Activated CD8-positive, alpha-beta memory T cell treated with anti-CD3 and anti-CD28 coated beads for 36 hours (primary cell): ENCODE results near the gene TNNT1. TPM values are rescaled to one million over a fixed set of nuclear protein-coding genes. Genes with fewer than 3 reads are reported as not detected.
"Not testable (repeated sequence)": the region's sequence is repeated elsewhere in the genome, so short reads cannot be mapped to it uniquely, and the experiment has no call there.

Source experiments
- CTCF ChIA-PET: fragments of 350-600 bp; sonication (Branson Sonifier 250); formaldehyde crosslinking; loops from one replicate; lab custom pipeline; 2021; ENCODE audit warnings: antibody characterized with exemption; lab: Charles Lee
- POLR2A ChIA-PET: fragments of 350-600 bp; sonication (Branson Sonifier 250); formaldehyde crosslinking; loops from one replicate; lab custom pipeline; 2021; ENCODE audit warnings: antibody characterized with exemption; lab: Charles Lee
- total RNA-seq, 2 experiments: library from RNA; stranded (reverse); gene quantifications; one replicate each; pipeline ENCODE4 v1.2.3, GENCODE V29; 2021

The TNNT1 gene
- total RNA-seq, 2 experiments from 2014 or later: not detected

GRCh38 chr19:55116859-55117662 lies 31.9 kb downstream of the TNNT1 start, which contains the start of gene PPP1R12C:
Gene PPP1R12C (minus strand): TSS chr19:55117637. CDS start chr19:55117543, 94 bp downstream.
- POLR2A ChIA-PET: interaction anchor here (0.6 to 1.1 kb wide), 4 partner anchors 24 to 538 kb away, joined by 3 to 7 read pairs (median 4); partner anchors contain the start of genes RDH13 and U2AF2
- CTCF ChIA-PET: interaction anchor here (0.7 to 1.5 kb wide), 5 partner anchors 29 to 387 kb away, joined by 3 to 4 read pairs (median 3); partner anchors contain the start of gene ZNF628

GRCh38 chr19:55116232-55116858 lies 32.7 kb downstream of the TNNT1 start:
- CTCF ChIA-PET: interaction anchor here (0.7 to 1.5 kb wide), 2 partner anchors 104 to 360 kb away, joined by 3 to 4 read pairs; partner anchors contain the start of gene ZNF628

GRCh38 chr19:55115446-55116065 lies 33.5 kb downstream of the TNNT1 start:
- CTCF ChIA-PET: interaction anchor here (1.5 kb wide), 1 partner anchor 361 kb away, joined by 3 read pairs; the partner anchor contains the start of gene ZNF628
- POLR2A ChIA-PET: no interaction called here

More at GRCh38 chr19:55116232-55116858, 32.7 kb downstream of the TNNT1 start:
- POLR2A ChIA-PET: interaction anchor here (1.1 kb wide), 1 partner anchor 34 kb away, joined by 3 read pairs; no protein-coding TSS in a partner anchor

GRCh38 chr19:55114566-55115145 lies 34.4 kb downstream of the TNNT1 start:
- CTCF ChIA-PET: no interaction called here

GRCh38 chr19:55113570-55114039 lies 35.4 kb downstream of the TNNT1 start:
- CTCF ChIA-PET: no interaction called here
- POLR2A ChIA-PET: no interaction called here

More at GRCh38 chr19:55114566-55115145, 34.4 kb downstream of the TNNT1 start:
- POLR2A ChIA-PET: no interaction called here

GRCh38 chr19:55112777-55113569 lies 36.0 kb downstream of the TNNT1 start:
- ChIA-PET POLR2A (no interaction called here), CTCF (no interaction called here)

- CTCF ChIA-PET: no interaction called here
Observed at GRCh38 chr19:55112246-55112776, 36.7 kb downstream of the TNNT1 start.

GRCh38 chr19:55111238-55111831 lies 37.7 kb downstream of the TNNT1 start:
- ChIA-PET POLR2A (interaction anchor here (0.6 kb wide), 1 partner anchor 542 kb away, joined by 9 read pairs; no protein-coding TSS in a partner anchor), CTCF (no interaction called here)

More at GRCh38 chr19:55112246-55112776, 36.7 kb downstream of the TNNT1 start:
- POLR2A ChIA-PET: no interaction called here

- ChIA-PET POLR2A (no interaction called here), CTCF (no interaction called here)
Observed at GRCh38 chr19:55109527-55110291, 39.3 kb downstream of the TNNT1 start.

GRCh38 chr19:55107252-55107651 lies 41.8 kb downstream of the TNNT1 start:
- CTCF ChIA-PET, POLR2A ChIA-PET: not testable (repeated sequence)

- CTCF ChIA-PET: no interaction called here
- POLR2A ChIA-PET: no interaction called here
Observed at GRCh38 chr19:55106591-55106990, 42.4 kb downstream of the TNNT1 start.

GRCh38 chr19:55105237-55105636 lies 43.8 kb downstream of the TNNT1 start:
- POLR2A ChIA-PET: interaction anchor here (0.5 kb wide), 1 partner anchor 1304 kb away, joined by 4 read pairs; no protein-coding TSS in a partner anchor
- CTCF ChIA-PET: interaction anchor here (1.4 kb wide), 1 partner anchor 17 kb away, joined by 3 read pairs; no protein-coding TSS in a partner anchor

- ChIA-PET POLR2A (no interaction called here), CTCF (no interaction called here)
Observed at GRCh38 chr19:55103190-55103589, 45.8 kb downstream of the TNNT1 start.

GRCh38 chr19:55101261-55101660 lies 47.7 kb downstream of the TNNT1 start:
- CTCF ChIA-PET: no interaction called here
- POLR2A ChIA-PET: no interaction called here

GRCh38 chr19:55099557-55100506 lies 49.2 kb downstream of the TNNT1 start:
- ChIA-PET POLR2A (no interaction called here), CTCF (interaction anchor here (0.6 kb wide), 2 partner anchors 42 kb away, joined by 3 read pairs; no protein-coding TSS in a partner anchor)
